Glutamatergic neuron (in vitro differentiated cells): ENCODE data around the gene SVOPL. TPM values are rescaled to one million over a fixed set of nuclear protein-coding genes. Genes with fewer than 3 reads are reported as not detected.

Source experiments
- DNase-seq: peaks from one replicate; pipeline ENCODE4 v3.0.0; 2022
- H3K27ac Mint-ChIP-seq: one replicate; pipeline ENCODE4 v1.8.0; 2020; ENCODE audit warnings: mild to moderate bottlenecking, mixed read lengths, inconsistent platforms; ENCODE audit not compliant: unreplicated experiment
- H3K27me3 Mint-ChIP-seq: one replicate; pipeline ENCODE4 v1.8.0; 2020; ENCODE audit warnings: mild to moderate bottlenecking, moderate library complexity, mixed read lengths, inconsistent platforms; ENCODE audit not compliant: unreplicated experiment
- H3K36me3 Mint-ChIP-seq: one replicate; pipeline ENCODE4 v1.8.0; 2020; ENCODE audit warnings: mild to moderate bottlenecking, mixed read lengths, inconsistent platforms; ENCODE audit not compliant: unreplicated experiment
- H3K4me1 Mint-ChIP-seq: one replicate; pipeline ENCODE4 v1.8.0; 2020; ENCODE audit warnings: mild to moderate bottlenecking, low read depth, mixed read lengths, inconsistent platforms; ENCODE audit not compliant: unreplicated experiment
- H3K4me3 Mint-ChIP-seq: one replicate; pipeline ENCODE4 v1.8.0; 2020; ENCODE audit warnings: mild to moderate bottlenecking, mixed read lengths, inconsistent platforms; ENCODE audit not compliant: unreplicated experiment
- H3K9me3 Mint-ChIP-seq: one replicate; pipeline ENCODE4 v1.8.0; 2020; ENCODE audit warnings: mild to moderate bottlenecking, moderate library complexity, mixed read lengths, inconsistent platforms; ENCODE audit not compliant: unreplicated experiment
- CTCF ChIP-seq: fragments of 200-600 bp; sonication (generic); IDR thresholded peaks from one replicate; pipeline ENCODE4 v1.5.0; 2021; ENCODE audit not compliant: partially characterized antibody, unreplicated experiment
- total RNA-seq: library from RNA; stranded (reverse); fragmentation: NEBNext Ultra II Directional; extraction: Animal tissue kit (Norgen Biotek cat#: 25700); gene quantifications from one replicate; pipeline ENCODE4 v1.2.1, GENCODE V29; 2021; ENCODE audit not compliant: unreplicated experiment

Gene SVOPL
- total RNA-seq, 1 donor from 2014 or later = not detected

- no peak overlapping the region for H3K4me3 Mint-ChIP-seq
- DNase-seq = no peak
- H3K4me1 Mint-ChIP-seq = no peaks in the 10 kb centered on the region
Measured at GRCh38 chr7:138668229-138668596, 32.9 kb downstream of the SVOPL start.

DNA sequence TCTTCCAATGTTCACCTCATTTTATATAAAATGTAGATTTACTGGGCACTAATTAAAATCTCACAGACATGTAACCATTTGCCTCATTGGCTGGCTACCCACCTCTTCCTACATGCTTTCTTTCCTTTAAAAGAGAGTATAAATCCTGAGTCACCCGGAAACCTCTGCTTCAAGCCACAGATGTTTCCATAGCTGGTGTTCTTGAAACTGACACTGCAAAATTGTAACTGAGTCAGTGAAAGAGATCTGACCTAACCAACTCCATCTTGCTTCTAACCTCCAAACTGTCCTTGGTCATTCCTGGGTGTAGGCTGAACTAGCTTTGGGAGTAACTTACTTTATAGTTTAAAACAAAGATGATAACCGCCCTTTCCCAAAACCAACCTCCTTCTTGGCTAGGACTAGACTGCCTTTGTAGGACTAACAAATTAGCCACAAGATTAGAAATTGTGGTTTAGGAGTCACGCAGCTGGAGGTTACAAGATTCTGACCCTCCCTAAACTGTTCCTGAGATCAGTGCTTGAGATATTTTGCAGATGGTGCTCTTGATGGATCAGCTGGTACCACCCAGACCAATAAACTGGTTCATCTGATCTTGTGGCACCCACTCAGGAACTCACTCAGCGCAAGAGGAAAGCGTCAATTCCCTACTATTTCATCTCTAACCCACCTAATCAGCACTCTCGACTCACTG is 33.5 kb downstream of the SVOPL start:
- no peak overlapping the region for H3K4me3 Mint-ChIP-seq
- no peaks in the 10 kb centered on the region for H3K9me3 Mint-ChIP-seq
- H3K4me1 Mint-ChIP-seq = no peaks in the 10 kb centered on the region
- no peak for DNase-seq
- TF ChIP-seq CTCF = no peak
- H3K36me3 Mint-ChIP-seq = no peaks in the 10 kb centered on the region
- peaks cover 2% of the 10 kb centered on the region for H3K27me3 Mint-ChIP-seq
- no peak overlapping the region for H3K27ac Mint-ChIP-seq

More at GRCh38 chr7:138668229-138668596, 32.9 kb downstream of the SVOPL start:
- H3K36me3 Mint-ChIP-seq = no peaks in the 10 kb centered on the region
- no peak for TF ChIP-seq CTCF
- peaks cover 2% of the 10 kb centered on the region for H3K27me3 Mint-ChIP-seq
- H3K27ac Mint-ChIP-seq = no peak overlapping the region
- no peaks in the 10 kb centered on the region for H3K9me3 Mint-ChIP-seq

GRCh38 chr7:138666385-138666784 is 34.8 kb downstream of the SVOPL start:
- no peaks in the 10 kb centered on the region for H3K36me3 Mint-ChIP-seq
- H3K4me3 Mint-ChIP-seq = no peak overlapping the region
- H3K27me3 Mint-ChIP-seq = peaks cover 2% of the 10 kb centered on the region
- H3K4me1 Mint-ChIP-seq = no peaks in the 10 kb centered on the region
- DNase-seq = no peak
- H3K27ac Mint-ChIP-seq = no peak overlapping the region
- no peak for TF ChIP-seq CTCF
- no peaks in the 10 kb centered on the region for H3K9me3 Mint-ChIP-seq

- Mint-ChIP-seq H3K4me1 (no peaks in the 10 kb centered on the region), H3K4me3 (no peak overlapping the region), H3K36me3 (no peaks in the 10 kb centered on the region), H3K27me3 (peaks cover 2% of the 10 kb centered on the region), H3K27ac (no peak overlapping the region), H3K9me3 (no peaks in the 10 kb centered on the region)
- TF ChIP-seq CTCF = no peak
- DNase-seq = no peak
Measured at GRCh38 chr7:138665669-138666140, 35.5 kb downstream of the SVOPL start.

GRCh38 chr7:138665249-138665648 is 35.9 kb downstream of the SVOPL start:
- H3K27me3 Mint-ChIP-seq = peaks cover 2% of the 10 kb centered on the region
- no peaks in the 10 kb centered on the region for H3K9me3 Mint-ChIP-seq
- H3K27ac Mint-ChIP-seq = no peak overlapping the region
- no peak for TF ChIP-seq CTCF
- peak overlapping the region; percentile 83 for H3K4me3 Mint-ChIP-seq
- no peaks in the 10 kb centered on the region for H3K4me1 Mint-ChIP-seq
- no peaks in the 10 kb centered on the region for H3K36me3 Mint-ChIP-seq
- no peak for DNase-seq
